Effector memory CD4-positive, alpha-beta T cell (primary cell): ENCODE results near the gene MED25.

Experiments used
- DNase-seq, 3 donors: peaks; one replicate each; pipeline ENCODE4 v3.0.0-alpha.2; 2020
- H3K27ac ChIP-seq: 2 replicates; pipeline ENCODE4 v1.7.0; 2013; ENCODE audit warnings: mild to moderate bottlenecking, low read length, moderate library complexity; ENCODE audit not compliant: insufficient read depth, poor library complexity, severe bottlenecking
- H3K27me3 ChIP-seq: replicated peaks from 2 replicates; pipeline ENCODE4 v1.7.0; 2013; ENCODE audit warnings: mild to moderate bottlenecking, low read length; ENCODE audit not compliant: insufficient read depth, control insufficient read depth, poor library complexity, severe bottlenecking
- H3K36me3 ChIP-seq: 2 replicates; pipeline ENCODE4 v1.7.0; 2013; ENCODE audit warnings: mild to moderate bottlenecking, low read length, moderate library complexity; ENCODE audit not compliant: control insufficient read depth, insufficient read depth
- H3K4me1 ChIP-seq: 2 replicates; pipeline ENCODE4 v1.7.0; 2013; ENCODE audit warnings: low read length, mild to moderate bottlenecking; ENCODE audit not compliant: control insufficient read depth, insufficient read depth, poor library complexity, severe bottlenecking
- H3K4me3 ChIP-seq: 2 replicates; pipeline ENCODE4 v1.7.0; 2013; ENCODE audit warnings: low read length, low read depth, mild to moderate bottlenecking; ENCODE audit not compliant: insufficient read depth, poor library complexity, severe bottlenecking
- H3K9me3 ChIP-seq: 2 replicates; pipeline ENCODE4 v1.7.0; 2013; ENCODE audit warnings: mild to moderate bottlenecking, low read length, moderate library complexity; ENCODE audit not compliant: control insufficient read depth
- total RNA-seq, 3 donors: gene quantifications; one replicate each; lab custom pipeline; 2026; lab: John Stamatoyannopoulos, UW

The MED25 gene
- 42.4 to 79.9 (median 73.8) reads per million in 3 donors for total RNA-seq

DNA sequence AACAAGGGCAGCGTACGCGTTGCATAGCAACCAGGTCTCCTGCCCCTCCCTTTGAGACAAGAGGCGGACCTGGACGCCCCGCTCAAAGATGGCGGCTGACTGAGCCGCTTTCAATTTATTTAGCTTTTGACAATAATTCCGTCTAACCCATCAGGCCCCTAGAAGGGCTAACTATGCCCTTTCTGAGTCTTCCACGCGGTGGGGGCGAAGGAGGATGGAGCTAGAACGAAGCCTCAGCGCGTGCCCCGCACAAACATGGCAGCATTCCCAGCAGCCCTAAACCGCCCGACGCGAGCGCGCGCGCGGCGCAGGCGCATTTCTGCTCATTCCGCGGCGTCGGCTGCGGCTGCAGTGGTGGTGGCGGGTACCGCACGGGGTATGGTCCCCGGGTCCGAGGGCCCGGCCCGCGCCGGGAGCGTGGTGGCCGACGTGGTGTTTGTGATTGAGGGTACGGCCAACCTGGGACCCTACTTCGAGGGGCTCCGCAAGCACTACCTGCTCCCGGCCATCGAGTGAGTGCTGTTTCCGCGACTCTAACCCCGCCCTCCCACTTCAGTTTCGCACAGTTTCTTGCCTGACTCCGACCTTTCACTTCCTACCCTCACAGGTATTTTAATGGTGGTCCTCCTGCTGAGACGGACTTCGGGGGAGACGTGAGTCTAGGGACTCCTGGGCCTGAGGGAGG lies at the start of gene MED25:
Gene MED25 (plus strand): TSS at position 326 of the 685 bp plus-strand sequence. CDS start 53 bp downstream, at position 379.
- H3K9me3 ChIP-seq = no peaks in the 10 kb centered on the region
- no peaks in the 10 kb centered on the region for H3K27me3 ChIP-seq
- H3K4me3 ChIP-seq = peak within 1 kb of the TSS; percentile 80
- H3K27ac ChIP-seq = peak within 1 kb of the TSS; percentile 98
- H3K4me1 ChIP-seq = peaks cover 15% of the 10 kb centered on the region
- peak; percentile 79 to 86 (median 83) for DNase-seq
- no peaks in the 10 kb centered on the region for H3K36me3 ChIP-seq

DNA sequence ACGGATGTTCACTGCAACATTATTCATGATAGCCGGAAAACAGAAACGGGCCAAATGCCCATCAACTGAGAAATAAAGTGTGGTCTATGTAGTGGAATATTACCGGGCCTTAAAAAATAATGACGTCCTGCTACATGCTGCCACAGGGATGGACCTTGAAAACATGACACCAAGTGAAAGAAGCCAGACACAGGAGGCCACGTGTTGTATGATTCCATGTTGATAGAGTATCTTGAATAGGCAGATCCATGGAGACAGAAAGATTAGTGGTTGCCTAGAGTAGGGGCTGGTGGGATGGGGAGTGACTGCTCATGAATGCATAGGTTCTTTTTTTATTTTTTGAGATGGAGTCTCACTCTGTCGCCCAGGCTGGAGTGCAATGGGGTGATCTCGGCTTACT lies 47.6 kb upstream of the MED25 start:
- no peak overlapping the region for H3K27ac ChIP-seq
- no peak overlapping the region for H3K4me3 ChIP-seq
- H3K9me3 ChIP-seq = no peaks in the 10 kb centered on the region
- no peaks in the 10 kb centered on the region for H3K27me3 ChIP-seq
- peaks cover 21% of the 10 kb centered on the region for H3K4me1 ChIP-seq
- H3K36me3 ChIP-seq = no peaks in the 10 kb centered on the region
- DNase-seq = no peak

DNA sequence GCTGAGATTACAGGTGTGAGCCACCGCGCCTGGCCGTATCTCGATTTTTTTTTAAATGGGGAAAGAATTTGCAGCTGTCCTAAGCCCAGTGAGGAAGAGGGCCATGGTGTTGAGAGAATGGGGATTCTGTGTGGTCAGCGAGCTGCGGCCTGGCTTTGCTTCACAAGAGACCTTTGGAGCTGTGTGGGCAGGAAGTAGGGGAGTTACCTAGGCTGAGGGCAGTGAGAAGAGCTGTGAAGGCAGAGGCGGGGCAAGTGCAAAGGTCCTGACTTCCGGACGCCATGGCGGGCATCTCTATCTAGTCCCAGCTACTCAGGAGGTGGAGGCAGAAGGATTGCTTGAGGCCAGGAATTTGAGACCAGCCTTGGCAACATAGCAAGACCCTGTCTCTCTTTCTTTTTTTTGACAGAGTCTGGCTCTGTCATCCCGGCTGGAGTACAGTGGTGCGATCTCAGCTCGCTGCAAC lies 46.4 kb upstream of the MED25 start:
- no peak overlapping the region for H3K4me3 ChIP-seq
- H3K27me3 ChIP-seq = no peaks in the 10 kb centered on the region
- no peak overlapping the region for H3K27ac ChIP-seq
- H3K36me3 ChIP-seq = no peaks in the 10 kb centered on the region
- H3K9me3 ChIP-seq = no peaks in the 10 kb centered on the region
- H3K4me1 ChIP-seq = peaks cover 16% of the 10 kb centered on the region
- no peak for DNase-seq

DNA sequence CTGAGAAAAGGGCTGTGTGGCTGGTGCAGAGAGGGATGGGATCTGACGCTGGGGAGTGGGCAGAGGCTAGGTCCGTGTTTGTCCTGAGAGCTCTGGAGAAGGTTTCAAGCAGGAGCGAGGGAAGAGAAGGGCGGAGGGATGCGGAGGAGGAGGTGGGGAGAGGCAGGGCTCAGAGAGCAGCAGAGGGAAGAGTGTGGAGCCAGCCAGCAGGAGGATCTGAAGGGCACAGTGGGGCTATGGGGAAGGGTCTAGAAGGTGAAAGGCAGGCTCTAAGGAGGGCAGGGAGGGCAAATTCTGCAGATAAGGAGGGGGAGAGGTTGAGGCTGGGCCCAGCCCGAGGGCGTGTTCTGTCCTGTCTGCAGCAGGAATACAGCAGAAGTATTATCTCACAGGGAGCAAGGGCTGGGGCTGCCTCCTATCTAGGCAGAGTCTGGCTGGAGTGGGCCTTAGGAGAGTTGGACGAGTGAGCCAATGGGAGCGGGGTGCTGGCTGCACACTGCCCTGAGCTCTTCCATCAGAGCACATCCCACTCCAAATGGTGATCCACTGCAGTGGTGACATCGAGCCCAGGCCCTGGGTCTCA lies 45.1 kb upstream of the MED25 start:
- no peaks in the 10 kb centered on the region for H3K27me3 ChIP-seq
- H3K27ac ChIP-seq = no peak overlapping the region
- no peak overlapping the region for H3K4me3 ChIP-seq
- DNase-seq = no peak
- H3K36me3 ChIP-seq = no peaks in the 10 kb centered on the region
- peaks cover 7% of the 10 kb centered on the region for H3K4me1 ChIP-seq
- H3K9me3 ChIP-seq = no peaks in the 10 kb centered on the region

DNA sequence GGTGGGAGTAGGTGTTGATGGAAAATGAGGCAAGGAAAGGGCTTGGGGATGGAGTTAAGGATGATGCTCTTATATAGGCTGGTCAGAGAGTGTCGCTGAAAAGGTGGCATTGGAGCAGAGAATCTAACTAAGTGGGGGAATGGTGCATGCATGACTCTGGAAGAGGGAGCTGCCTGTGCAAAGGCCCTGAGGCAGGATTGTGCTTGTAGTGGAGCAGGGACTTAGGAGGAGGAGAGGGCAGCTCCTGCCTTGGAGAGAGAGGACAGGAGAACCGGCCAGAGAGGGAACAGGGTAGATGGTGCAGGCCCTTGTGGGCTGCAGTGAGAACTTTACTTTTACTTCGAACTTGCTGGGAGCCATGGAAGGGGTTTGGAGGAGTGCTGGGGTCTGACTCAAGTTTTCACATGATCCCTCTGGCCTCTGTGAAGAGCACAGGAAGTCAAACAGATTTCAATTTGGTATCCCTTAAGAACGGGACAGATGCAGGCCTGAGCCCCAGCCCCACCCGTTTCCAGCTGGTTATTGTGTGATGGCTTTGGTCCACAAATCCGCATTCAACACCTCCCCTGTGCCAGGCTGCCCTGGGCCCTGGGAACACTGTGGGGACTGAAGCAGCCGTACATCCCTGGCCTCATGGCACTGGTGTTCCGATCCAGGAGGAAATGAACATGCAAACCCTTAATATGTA lies 44.3 kb upstream of the MED25 start:
- H3K27me3 ChIP-seq = no peaks in the 10 kb centered on the region
- DNase-seq = no peak
- no peak overlapping the region for H3K4me3 ChIP-seq
- H3K9me3 ChIP-seq = no peaks in the 10 kb centered on the region
- H3K4me1 ChIP-seq = no peaks in the 10 kb centered on the region
- no peak overlapping the region for H3K27ac ChIP-seq
- H3K36me3 ChIP-seq = no peaks in the 10 kb centered on the region

DNA sequence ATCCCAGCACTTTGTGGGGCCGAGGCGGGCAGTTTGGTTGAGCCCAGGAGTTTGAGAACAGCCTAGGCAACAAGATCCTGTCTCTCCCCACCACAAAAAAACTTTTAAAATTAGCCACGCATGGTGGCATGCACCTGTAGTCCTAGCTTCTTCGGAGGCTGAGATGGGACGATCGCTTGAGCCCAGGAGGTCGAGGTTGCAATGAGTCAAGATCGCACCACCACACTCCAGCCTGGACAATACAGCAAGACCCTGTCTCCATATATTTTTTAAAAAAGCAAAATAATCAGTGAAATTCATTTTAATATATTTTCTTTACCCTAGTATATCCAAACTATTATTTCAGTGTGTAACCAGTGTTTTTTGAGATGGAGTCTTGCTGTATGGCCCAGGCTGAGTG lies 43.1 kb upstream of the MED25 start:
- no peaks in the 10 kb centered on the region for H3K9me3 ChIP-seq
- no peak overlapping the region for H3K27ac ChIP-seq
- no peak for DNase-seq
- H3K36me3 ChIP-seq = no peaks in the 10 kb centered on the region
- H3K4me1 ChIP-seq = no peaks in the 10 kb centered on the region
- no peaks in the 10 kb centered on the region for H3K27me3 ChIP-seq
- H3K4me3 ChIP-seq = no peak overlapping the region

DNA sequence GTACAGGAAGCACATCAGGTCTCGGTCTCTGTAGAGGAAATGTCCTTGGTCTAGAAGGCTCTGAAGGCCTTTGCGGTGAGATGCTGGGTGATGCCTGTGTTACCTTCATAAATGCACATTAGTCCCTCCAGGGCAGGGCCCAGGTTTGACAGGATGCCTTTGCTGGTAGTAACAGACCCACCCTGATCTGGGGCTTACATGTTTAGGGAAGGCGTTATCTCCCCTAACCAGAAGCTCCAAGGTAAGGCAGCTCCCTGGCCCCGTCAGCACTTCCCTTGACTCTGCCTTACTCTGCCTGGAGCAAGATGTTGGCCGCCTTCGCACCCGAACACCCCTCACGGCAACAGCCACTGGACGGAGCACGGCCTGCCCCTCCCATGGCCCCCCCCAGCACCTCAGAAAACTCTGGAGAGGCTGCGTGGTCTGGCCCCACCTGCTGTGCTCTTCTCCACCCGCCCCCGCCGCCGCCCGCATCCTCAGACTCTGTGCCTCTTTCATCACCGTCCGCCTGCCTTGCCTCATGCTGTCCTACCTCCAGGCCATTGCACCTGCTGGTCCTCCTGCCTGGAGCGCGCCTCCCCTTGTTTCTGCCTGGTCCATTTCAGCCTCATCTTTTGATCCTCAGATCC lies 42.2 kb upstream of the MED25 start:
- H3K36me3 ChIP-seq = no peaks in the 10 kb centered on the region
- H3K27ac ChIP-seq = no peak overlapping the region
- H3K27me3 ChIP-seq = no peaks in the 10 kb centered on the region
- no peak for DNase-seq
- no peak overlapping the region for H3K4me3 ChIP-seq
- no peaks in the 10 kb centered on the region for H3K4me1 ChIP-seq
- H3K9me3 ChIP-seq = no peaks in the 10 kb centered on the region

DNA sequence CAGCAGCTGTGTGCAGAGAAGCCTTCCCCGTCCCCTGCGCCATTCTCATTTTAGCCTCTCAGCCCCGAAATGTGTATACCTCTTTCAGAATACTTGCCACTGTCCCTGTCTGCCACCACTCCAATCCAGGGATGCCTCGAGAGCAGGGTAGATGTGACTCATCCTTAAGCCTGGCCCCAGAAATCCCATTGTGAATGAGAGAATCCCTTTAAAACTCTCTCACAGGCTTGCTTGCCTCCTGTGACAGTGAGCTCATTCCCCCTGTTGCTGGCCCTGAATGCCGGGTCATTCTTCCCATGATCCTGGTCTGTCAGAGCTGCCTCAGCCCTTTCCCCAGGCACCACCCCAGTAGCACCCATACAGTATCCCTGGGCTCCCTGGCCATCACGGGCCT lies 41.7 kb upstream of the MED25 start:
- Histone ChIP-seq H3K36me3 (no peaks in the 10 kb centered on the region), H3K27me3 (no peaks in the 10 kb centered on the region), H3K9me3 (no peaks in the 10 kb centered on the region), H3K4me1 (no peaks in the 10 kb centered on the region), H3K27ac (no peak overlapping the region), H3K4me3 (no peak overlapping the region)
- no peak for DNase-seq

DNA sequence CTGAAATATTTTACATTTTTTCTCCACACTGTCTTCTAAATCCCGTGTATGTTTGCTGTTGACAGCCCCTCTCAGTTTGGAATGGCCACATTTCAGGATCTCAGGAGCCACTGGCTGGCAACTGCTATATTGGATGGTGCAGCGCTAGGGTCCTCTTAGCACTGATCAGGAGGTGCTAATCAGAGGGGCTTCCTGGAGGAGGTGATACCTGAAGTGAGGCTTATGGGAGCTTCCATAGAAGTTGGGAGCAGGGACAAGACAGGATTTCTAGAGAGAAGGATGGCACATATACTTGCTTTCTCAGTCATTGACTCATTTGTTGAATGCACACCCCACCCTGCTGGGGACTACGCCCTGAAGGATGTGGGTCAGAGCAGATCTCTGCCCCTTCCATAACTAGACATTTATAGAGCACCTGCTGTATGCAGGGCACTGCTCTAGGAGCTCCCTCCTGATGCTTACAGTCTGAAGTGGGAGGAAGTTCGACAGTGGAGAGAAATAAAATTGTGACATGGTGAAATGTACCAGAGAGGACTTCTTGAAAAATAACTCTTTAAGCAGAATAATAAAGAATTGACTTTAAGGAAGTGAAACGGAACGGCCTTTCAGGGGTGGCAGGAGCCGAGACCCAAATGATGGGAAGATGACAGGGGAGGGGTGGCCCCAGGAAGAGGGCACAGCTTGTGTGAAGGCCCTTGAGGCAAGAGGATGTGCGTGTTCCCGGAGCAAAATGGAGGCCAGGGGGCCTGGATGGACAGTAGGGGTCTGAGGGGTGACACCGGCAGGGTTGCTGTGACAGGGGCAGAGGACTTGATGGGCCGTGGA lies 38.1 kb upstream of the MED25 start:
- Histone ChIP-seq H3K36me3 (peaks cover 15% of the 10 kb centered on the region), H3K9me3 (no peaks in the 10 kb centered on the region), H3K4me1 (no peaks in the 10 kb centered on the region), H3K27me3 (no peaks in the 10 kb centered on the region), H3K4me3 (no peak overlapping the region), H3K27ac (no peak overlapping the region)
- no peak for DNase-seq
